ENCODE results near the gene CLASP1. TPM values are rescaled to one million over a fixed set of nuclear protein-coding genes. Genes with fewer than 3 reads are reported as not detected.

The CLASP1 gene
- total and polyA plus RNA-seq, 2 donors (not counting 3 experiments of a cell fraction or from before 2014, with no cell fraction given): 10.0 to 57.9 TPM

DNA sequence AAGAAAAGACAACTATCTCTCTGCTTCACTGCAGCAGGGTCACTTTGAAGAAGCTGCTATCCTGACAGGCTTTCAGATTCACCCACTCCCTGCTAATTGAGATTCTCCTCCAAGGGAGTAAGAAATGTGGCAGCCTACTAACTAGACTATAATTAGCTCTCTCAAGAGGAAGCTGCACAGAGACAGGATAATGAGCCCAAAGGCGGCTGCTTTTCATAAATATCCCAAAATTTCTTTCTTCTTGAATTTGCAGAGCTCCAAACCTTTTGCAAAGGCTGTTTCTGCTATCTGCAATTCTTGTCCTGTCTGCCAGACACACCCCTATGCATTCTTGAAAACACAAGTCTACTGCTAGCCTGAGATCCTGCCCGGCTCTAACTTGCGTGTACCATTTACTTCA lies 172.6 kb downstream of the CLASP1 start:
- no peaks in the 10 kb centered on the region for H3K9me1 ChIP-seq (replicated peaks; ENCODE audit: control insufficient read depth, extremely low read depth, insufficient read depth, low read length)
- no peak overlapping the region for H3K4me3 ChIP-seq (replicated peaks in 1 of 3; ENCODE audit: insufficient read depth in 1 of 3, low read depth in 1 of 3, low read length in 3 of 3)
- no peak for FAIRE-seq
- no peaks in the 10 kb centered on the region for H3K27me3 ChIP-seq (ENCODE audit: control insufficient read depth in 2 of 2, insufficient read depth in 2 of 2, low read length in 2 of 2)
- BruUV-seq (replicated peaks): no TSS peak
- no peak overlapping the region for H2AFZ ChIP-seq (ENCODE audit: low read depth, low read length)
- intact Hi-C loops (cut with micrococcal nuclease) (loop anchor here (5.0 kb wide), 1 partner anchor 59 kb away; no protein-coding TSS in a partner anchor), dilution Hi-C loops (cut with MboI; ENCODE audit: extremely low pct_ligation_motif_present, low sequenced_read_pairs) (no loop called here)
- no peak for TF ChIP-seq POLR2A (IDR thresholded peaks at IDR 0.05; ENCODE audit: low read depth, low read length)
- TF ChIP-seq, protein P1, sequence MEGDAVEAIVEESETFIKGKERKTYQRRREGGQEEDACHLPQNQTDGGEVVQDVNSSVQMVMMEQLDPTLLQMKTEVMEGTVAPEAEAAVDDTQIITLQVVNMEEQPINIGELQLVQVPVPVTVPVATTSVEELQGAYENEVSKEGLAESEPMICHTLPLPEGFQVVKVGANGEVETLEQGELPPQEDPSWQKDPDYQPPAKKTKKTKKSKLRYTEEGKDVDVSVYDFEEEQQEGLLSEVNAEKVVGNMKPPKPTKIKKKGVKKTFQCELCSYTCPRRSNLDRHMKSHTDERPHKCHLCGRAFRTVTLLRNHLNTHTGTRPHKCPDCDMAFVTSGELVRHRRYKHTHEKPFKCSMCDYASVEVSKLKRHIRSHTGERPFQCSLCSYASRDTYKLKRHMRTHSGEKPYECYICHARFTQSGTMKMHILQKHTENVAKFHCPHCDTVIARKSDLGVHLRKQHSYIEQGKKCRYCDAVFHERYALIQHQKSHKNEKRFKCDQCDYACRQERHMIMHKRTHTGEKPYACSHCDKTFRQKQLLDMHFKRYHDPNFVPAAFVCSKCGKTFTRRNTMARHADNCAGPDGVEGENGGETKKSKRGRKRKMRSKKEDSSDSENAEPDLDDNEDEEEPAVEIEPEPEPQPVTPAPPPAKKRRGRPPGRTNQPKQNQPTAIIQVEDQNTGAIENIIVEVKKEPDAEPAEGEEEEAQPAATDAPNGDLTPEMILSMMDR (IDR thresholded peaks at IDR 0.05; ENCODE audit: extremely low read depth in 1 of 2, insufficient read depth in 1 of 2, low read depth in 1 of 2, low read length in 2 of 2): no peak
- TF ChIP-seq MYC (IDR thresholded peaks at IDR 0.05; ENCODE audit: low read depth, low read length): no peak
- TF ChIP-seq FOS (IDR thresholded peaks at IDR 0.05; ENCODE audit: borderline replicate concordance, insufficient read depth, low read length): no peak
- DNase-seq (ENCODE audit: low read depth, low spot score): no peak
- H3K27ac ChIP-seq (ENCODE audit: insufficient read depth, low read depth, low read length): no peak overlapping the region
- H3K79me2 ChIP-seq (ENCODE audit: control insufficient read depth, insufficient read depth, low read length): peaks cover 6% of the 10 kb centered on the region
- no peaks in the 10 kb centered on the region for H3K9me3 ChIP-seq (replicated peaks; ENCODE audit: control insufficient read depth, insufficient read depth, low read length)
- H3K9ac ChIP-seq (replicated peaks; ENCODE audit: extremely low read depth, insufficient read depth, low read length): no peak overlapping the region
- ChIA-PET POLR2A (no interaction called here), CTCF (interaction anchor here (0.7 to 1.3 kb wide), 5 partner anchors 13 to 33 kb away, joined by 3 read pairs; no protein-coding TSS in a partner anchor)
- no peak overlapping the region for H3K4me2 ChIP-seq (ENCODE audit: insufficient read depth, low read length)
- H3K4me1 ChIP-seq (ENCODE audit: control insufficient read depth, extremely low read depth, insufficient read depth, low read length): no peaks in the 10 kb centered on the region
- peaks cover 4% of the 10 kb centered on the region for H4K20me1 ChIP-seq (replicated peaks; ENCODE audit: control insufficient read depth, extremely low read depth, insufficient read depth, low read length)
- no peaks in the 10 kb centered on the region for H3K36me3 ChIP-seq (ENCODE audit: control insufficient read depth in 2 of 2, extremely low read depth in 1 of 2, insufficient read depth in 2 of 2, low read length in 2 of 2)

DNA sequence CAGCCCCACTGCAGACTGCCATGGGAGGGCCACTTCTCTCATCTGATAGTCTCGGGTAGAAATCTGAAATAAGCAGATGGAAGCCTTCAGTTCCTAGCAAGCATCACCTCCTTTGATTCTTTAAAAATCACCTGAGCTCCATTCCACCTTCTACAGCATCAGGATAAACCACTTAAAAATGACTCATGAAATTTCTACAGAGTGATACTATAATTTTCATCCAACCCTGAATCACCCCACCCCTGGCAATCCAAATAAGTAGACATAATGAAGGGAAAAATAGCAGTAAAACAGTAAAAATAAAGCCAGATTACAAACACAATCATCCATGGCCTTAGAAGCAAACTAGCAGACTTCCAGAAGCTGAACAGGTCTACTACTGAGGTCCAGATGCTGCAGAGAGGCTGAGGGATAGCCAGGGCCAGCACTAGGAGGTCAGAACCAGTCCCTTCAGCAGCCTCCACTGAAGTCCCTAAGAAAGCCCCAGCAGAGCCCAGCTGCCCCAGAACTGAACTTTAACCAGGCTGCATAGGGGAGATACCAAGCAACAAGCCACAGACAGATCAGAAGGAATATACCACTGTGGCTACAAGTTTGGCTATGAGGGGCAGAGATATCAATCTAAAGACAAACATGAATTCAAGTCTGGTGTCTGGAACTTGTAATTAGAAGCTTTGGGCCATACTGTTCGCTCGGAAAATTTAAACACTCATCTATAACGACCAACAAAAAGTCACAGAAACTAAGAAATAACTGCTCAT lies 173.3 kb downstream of the CLASP1 start:
- Histone ChIP-seq H3K4me1 (ENCODE audit: control insufficient read depth, extremely low read depth, insufficient read depth, low read length) (no peaks in the 10 kb centered on the region), H3K79me2 (ENCODE audit: control insufficient read depth, insufficient read depth, low read length) (peaks cover 6% of the 10 kb centered on the region), H2AFZ (ENCODE audit: low read depth, low read length) (no peak overlapping the region), H3K4me3 (replicated peaks in 1 of 3; ENCODE audit: insufficient read depth in 1 of 3, low read depth in 1 of 3, low read length in 3 of 3) (no peak overlapping the region), H4K20me1 (replicated peaks; ENCODE audit: control insufficient read depth, extremely low read depth, insufficient read depth, low read length) (peaks cover 4% of the 10 kb centered on the region), H3K4me2 (ENCODE audit: insufficient read depth, low read length) (no peak overlapping the region), H3K9me3 (replicated peaks; ENCODE audit: control insufficient read depth, insufficient read depth, low read length) (no peaks in the 10 kb centered on the region), H3K27me3 (ENCODE audit: control insufficient read depth in 2 of 2, insufficient read depth in 2 of 2, low read length in 2 of 2) (no peaks in the 10 kb centered on the region), H3K9me1 (replicated peaks; ENCODE audit: control insufficient read depth, extremely low read depth, insufficient read depth, low read length) (no peaks in the 10 kb centered on the region), H3K36me3 (ENCODE audit: control insufficient read depth in 2 of 2, extremely low read depth in 1 of 2, insufficient read depth in 2 of 2, low read length in 2 of 2) (no peaks in the 10 kb centered on the region), H3K9ac (replicated peaks; ENCODE audit: extremely low read depth, insufficient read depth, low read length) (no peak overlapping the region), H3K27ac (ENCODE audit: insufficient read depth, low read depth, low read length) (no peak overlapping the region)
- no TSS peak for BruUV-seq (replicated peaks)
- dilution Hi-C loops (cut with MboI; ENCODE audit: extremely low pct_ligation_motif_present, low sequenced_read_pairs) (no loop called here), intact Hi-C loops (cut with micrococcal nuclease) (loop anchor here (5.0 kb wide), 1 partner anchor 59 kb away; no protein-coding TSS in a partner anchor)
- FAIRE-seq (no peak), DNase-seq (ENCODE audit: low read depth, low spot score) (no peak)
- POLR2A ChIA-PET: no interaction called here
- TF ChIP-seq, protein P1 (IDR thresholded peaks at IDR 0.05; ENCODE audit: extremely low read depth in 1 of 2, insufficient read depth in 1 of 2, low read depth in 1 of 2, low read length in 2 of 2): no peak
- no peak for TF ChIP-seq MAX (IDR thresholded peaks at IDR 0.05; ENCODE audit: insufficient read depth, insufficient read length)
- TF ChIP-seq FOS (IDR thresholded peaks at IDR 0.05; ENCODE audit: borderline replicate concordance, insufficient read depth, low read length): no peak
- no peak for TF ChIP-seq JUN (IDR thresholded peaks at IDR 0.05; ENCODE audit: borderline replicate concordance, insufficient read depth, insufficient read length, low read depth)
- TF ChIP-seq POLR2AphosphoS5 (IDR thresholded peaks at IDR 0.05; ENCODE audit: insufficient read depth, low read depth, low read length): no peak
- TF ChIP-seq GATA2 (IDR thresholded peaks at IDR 0.05; ENCODE audit: insufficient read depth, insufficient read length, low read depth, low read length): no peak
- TF ChIP-seq EZH2 (IDR thresholded peaks at IDR 0.05; ENCODE audit: borderline replicate concordance, low read depth, low read length, severe bottlenecking): no peak
- TF ChIP-seq MYC (IDR thresholded peaks at IDR 0.05; ENCODE audit: low read depth, low read length): no peak
- no peak for TF ChIP-seq POLR2A (IDR thresholded peaks at IDR 0.05; ENCODE audit: low read depth, low read length)
- CTCF ChIA-PET: interaction anchor here (1.0 to 1.1 kb wide), 2 partner anchors 13 to 214 kb away, joined by 3 read pairs; no protein-coding TSS in a partner anchor

All from endothelial cell of umbilical vein (primary cell).